ENCODE data around the gene RPTOR. TPM values are rescaled to one million over a fixed set of nuclear protein-coding genes. Genes with fewer than 3 reads are reported as not detected.

Gene RPTOR
- total and polyA plus RNA-seq, 2 donors (not counting 1 experiment from before 2014, with no cell fraction given): 6.7 to 22.8 TPM

DNA sequence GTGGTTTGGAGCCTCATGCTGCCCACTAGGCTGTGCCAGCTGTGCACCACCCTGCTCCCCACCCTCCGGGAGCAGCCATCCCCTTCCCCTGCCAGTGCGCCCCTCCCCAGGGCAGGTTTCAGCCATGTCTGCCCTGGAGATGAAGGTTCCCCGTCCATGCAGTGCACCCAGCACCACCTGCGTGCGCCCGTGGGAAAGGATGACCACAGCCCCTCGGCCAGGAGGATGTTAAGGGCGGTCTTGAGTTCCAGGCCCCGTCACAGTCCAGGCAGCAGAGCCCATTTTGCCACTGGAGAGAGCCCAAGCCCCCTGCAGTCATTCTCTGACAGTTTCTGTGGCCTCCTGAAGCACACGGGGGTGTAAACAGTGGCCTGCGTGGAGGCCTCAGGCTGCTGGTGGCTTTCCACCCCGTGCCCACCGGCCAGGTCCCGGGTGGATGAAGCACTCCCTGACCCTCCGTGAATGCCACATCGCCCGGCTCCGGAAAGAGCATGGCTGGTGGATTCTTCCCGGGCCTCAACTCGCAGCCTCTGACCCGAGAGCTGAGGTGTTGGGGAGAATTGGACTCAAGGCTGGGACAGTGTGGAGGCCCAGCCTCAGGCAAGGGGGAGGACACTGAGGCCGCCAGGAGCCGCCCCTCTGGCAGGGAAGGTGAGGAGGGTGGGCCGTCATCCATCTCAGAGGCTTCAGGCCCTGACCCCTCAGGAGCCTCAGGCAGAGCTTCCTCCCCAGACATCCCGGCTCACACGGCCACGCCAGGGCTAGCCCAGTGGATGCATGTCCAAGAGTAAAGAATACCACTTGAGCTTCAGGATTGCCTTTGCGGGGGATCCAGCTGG lies 377.3 kb downstream of the RPTOR start:
- TF ChIP-seq, protein P1, sequence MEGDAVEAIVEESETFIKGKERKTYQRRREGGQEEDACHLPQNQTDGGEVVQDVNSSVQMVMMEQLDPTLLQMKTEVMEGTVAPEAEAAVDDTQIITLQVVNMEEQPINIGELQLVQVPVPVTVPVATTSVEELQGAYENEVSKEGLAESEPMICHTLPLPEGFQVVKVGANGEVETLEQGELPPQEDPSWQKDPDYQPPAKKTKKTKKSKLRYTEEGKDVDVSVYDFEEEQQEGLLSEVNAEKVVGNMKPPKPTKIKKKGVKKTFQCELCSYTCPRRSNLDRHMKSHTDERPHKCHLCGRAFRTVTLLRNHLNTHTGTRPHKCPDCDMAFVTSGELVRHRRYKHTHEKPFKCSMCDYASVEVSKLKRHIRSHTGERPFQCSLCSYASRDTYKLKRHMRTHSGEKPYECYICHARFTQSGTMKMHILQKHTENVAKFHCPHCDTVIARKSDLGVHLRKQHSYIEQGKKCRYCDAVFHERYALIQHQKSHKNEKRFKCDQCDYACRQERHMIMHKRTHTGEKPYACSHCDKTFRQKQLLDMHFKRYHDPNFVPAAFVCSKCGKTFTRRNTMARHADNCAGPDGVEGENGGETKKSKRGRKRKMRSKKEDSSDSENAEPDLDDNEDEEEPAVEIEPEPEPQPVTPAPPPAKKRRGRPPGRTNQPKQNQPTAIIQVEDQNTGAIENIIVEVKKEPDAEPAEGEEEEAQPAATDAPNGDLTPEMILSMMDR (conservative IDR thresholded peaks at IDR 0.05 in 1 of 2, IDR thresholded peaks at IDR 0.05 in 1 of 2; ENCODE audit: low read depth in 1 of 2, low read length in 2 of 2): no peak
- H4K20me1 ChIP-seq (ENCODE audit: control insufficient read depth, extremely low read depth, insufficient read depth, low read length): no peaks in the 10 kb centered on the region
- no peaks in the 10 kb centered on the region for H3K79me2 ChIP-seq (ENCODE audit: control insufficient read depth, insufficient read depth, low read length)
- no peaks in the 10 kb centered on the region for H3K4me1 ChIP-seq (ENCODE audit: control insufficient read depth, extremely low read depth, insufficient read depth, low read length)
- H2AFZ ChIP-seq (ENCODE audit: low read length): no peak overlapping the region
- no peak overlapping the region for H3K4me2 ChIP-seq (ENCODE audit: extremely low read depth, insufficient read depth, low read length)
- H3K4me3 ChIP-seq (replicated peaks in 1 of 4; ENCODE audit: control extremely low read depth in 1 of 4, insufficient read depth in 1 of 4, low read depth in 3 of 4, low read length in 4 of 4): no peak overlapping the region
- no peaks in the 10 kb centered on the region for H3K9me3 ChIP-seq (ENCODE audit: control insufficient read depth, insufficient read depth, low read depth, low read length)
- no peak overlapping the region for H3K27ac ChIP-seq (ENCODE audit: insufficient read depth, low read length)
- no peak for DNase-seq (ENCODE audit: low read depth in 2 of 2)
- H3K9ac ChIP-seq (ENCODE audit: insufficient read depth, low read length): no peak overlapping the region
- peaks cover 8% of the 10 kb centered on the region for H3K36me3 ChIP-seq (ENCODE audit: control insufficient read depth, insufficient read depth, low read length)
- no peaks in the 10 kb centered on the region for H3K27me3 ChIP-seq (ENCODE audit: control insufficient read depth, insufficient read depth, low read length)

DNA sequence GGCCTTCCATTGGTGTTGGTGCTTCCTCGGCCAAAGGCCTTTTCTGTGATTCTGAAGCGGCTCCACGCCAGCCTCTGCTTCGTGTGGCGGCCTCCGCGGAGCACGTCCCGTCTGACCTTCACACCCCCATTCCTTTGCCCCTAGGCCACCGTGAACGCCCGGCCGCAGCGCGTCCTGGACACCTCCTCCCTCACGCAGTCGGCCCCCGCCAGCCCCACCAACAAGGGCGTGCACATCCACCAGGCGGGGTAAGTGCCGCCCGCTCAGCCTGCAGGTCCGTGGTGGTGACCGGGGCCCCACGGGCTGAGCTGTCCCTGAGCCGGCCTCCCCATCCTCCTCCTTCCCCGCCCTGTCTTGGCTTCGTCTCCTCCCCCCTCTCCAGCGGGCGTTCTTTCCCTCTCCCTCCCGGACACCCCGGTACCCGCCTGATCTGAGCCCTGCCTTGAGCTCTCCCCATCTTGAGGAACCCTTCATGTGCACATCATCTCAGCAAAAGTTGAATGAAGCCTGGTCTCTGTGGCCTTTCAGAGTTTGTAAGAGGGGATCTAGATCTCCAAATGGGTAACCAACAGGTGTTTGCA lies 378.0 kb downstream of the RPTOR start:
- TF ChIP-seq EZH2 (IDR thresholded peaks at IDR 0.05; ENCODE audit: low read length, missing control alignments): no peak
- TF ChIP-seq, protein P1 (conservative IDR thresholded peaks at IDR 0.05 in 1 of 2, IDR thresholded peaks at IDR 0.05 in 1 of 2; ENCODE audit: low read depth in 1 of 2, low read length in 2 of 2): no peak
- no peak overlapping the region for H3K4me2 ChIP-seq (ENCODE audit: extremely low read depth, insufficient read depth, low read length)
- H3K79me2 ChIP-seq (ENCODE audit: control insufficient read depth, insufficient read depth, low read length): no peaks in the 10 kb centered on the region
- no peak overlapping the region for H3K4me3 ChIP-seq (replicated peaks in 1 of 4; ENCODE audit: control extremely low read depth in 1 of 4, insufficient read depth in 1 of 4, low read depth in 3 of 4, low read length in 4 of 4)
- no peak for DNase-seq (ENCODE audit: low read depth in 2 of 2)
- H4K20me1 ChIP-seq (ENCODE audit: control insufficient read depth, extremely low read depth, insufficient read depth, low read length): no peaks in the 10 kb centered on the region
- no peak overlapping the region for H3K9ac ChIP-seq (ENCODE audit: insufficient read depth, low read length)
- no peaks in the 10 kb centered on the region for H3K27me3 ChIP-seq (ENCODE audit: control insufficient read depth, insufficient read depth, low read length)
- H2AFZ ChIP-seq (ENCODE audit: low read length): no peak overlapping the region
- H3K27ac ChIP-seq (ENCODE audit: insufficient read depth, low read length): no peak overlapping the region
- H3K36me3 ChIP-seq (ENCODE audit: control insufficient read depth, insufficient read depth, low read length): peaks cover 8% of the 10 kb centered on the region
- no peaks in the 10 kb centered on the region for H3K4me1 ChIP-seq (ENCODE audit: control insufficient read depth, extremely low read depth, insufficient read depth, low read length)
- H3K9me3 ChIP-seq (ENCODE audit: control insufficient read depth, insufficient read depth, low read depth, low read length): no peaks in the 10 kb centered on the region

DNA sequence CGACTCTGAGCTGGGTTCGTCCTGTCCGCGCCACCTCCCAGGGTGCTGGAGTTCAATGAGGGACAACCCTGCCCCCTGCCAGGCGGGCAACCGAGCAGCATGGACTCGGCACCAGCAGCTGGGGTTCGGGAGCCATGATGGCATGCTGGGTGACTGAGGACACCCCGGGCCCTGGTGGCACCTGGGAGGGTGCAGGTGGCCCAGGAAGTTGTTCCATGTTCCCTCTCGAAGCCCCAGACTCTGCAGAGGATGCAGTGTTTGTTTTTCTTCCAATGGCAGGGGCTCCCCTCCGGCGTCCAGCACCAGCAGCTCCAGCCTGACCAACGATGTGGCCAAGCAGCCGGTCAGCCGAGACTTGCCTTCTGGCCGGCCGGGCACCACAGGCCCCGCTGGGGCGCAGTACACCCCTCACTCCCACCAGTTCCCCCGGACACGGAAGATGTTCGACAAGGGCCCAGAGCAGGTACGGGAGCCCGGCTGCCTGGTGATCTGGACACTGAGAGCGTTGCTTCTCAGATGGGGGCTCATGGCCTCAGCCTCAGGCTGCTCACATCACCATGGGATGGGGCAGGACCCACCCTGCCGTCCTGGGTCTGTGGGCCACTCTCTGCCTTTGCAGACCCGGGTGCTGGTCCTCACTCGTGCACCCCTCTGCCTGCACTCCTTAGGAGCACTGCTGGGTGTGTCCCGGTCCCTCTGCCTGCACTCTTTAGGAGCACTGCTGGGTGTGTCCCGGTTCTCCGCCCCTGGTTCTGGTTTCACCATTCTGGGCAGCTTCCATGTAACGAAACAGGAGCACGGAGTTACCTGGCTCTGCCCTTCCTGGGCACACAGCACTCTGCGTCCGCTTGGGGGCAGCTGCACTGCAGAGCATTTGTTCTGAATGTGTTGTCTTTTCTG lies 378.8 kb downstream of the RPTOR start:
- DNase-seq (ENCODE audit: low read depth in 2 of 2): no peak
- H3K27ac ChIP-seq (ENCODE audit: insufficient read depth, low read length): no peak overlapping the region
- peaks cover 8% of the 10 kb centered on the region for H3K36me3 ChIP-seq (ENCODE audit: control insufficient read depth, insufficient read depth, low read length)
- H3K27me3 ChIP-seq (ENCODE audit: control insufficient read depth, insufficient read depth, low read length): no peaks in the 10 kb centered on the region
- no peak overlapping the region for H3K9ac ChIP-seq (ENCODE audit: insufficient read depth, low read length)
- no peak overlapping the region for H3K4me3 ChIP-seq (replicated peaks in 1 of 4; ENCODE audit: control extremely low read depth in 1 of 4, insufficient read depth in 1 of 4, low read depth in 3 of 4, low read length in 4 of 4)
- TF ChIP-seq EZH2 (IDR thresholded peaks at IDR 0.05; ENCODE audit: low read length, missing control alignments): no peak
- TF ChIP-seq, protein P1 (conservative IDR thresholded peaks at IDR 0.05 in 1 of 2, IDR thresholded peaks at IDR 0.05 in 1 of 2; ENCODE audit: low read depth in 1 of 2, low read length in 2 of 2): no peak
- H3K9me3 ChIP-seq (ENCODE audit: control insufficient read depth, insufficient read depth, low read depth, low read length): no peaks in the 10 kb centered on the region
- no peak overlapping the region for H2AFZ ChIP-seq (ENCODE audit: low read length)
- no peak overlapping the region for H3K4me2 ChIP-seq (ENCODE audit: extremely low read depth, insufficient read depth, low read length)
- H3K79me2 ChIP-seq (ENCODE audit: control insufficient read depth, insufficient read depth, low read length): no peaks in the 10 kb centered on the region
- no peaks in the 10 kb centered on the region for H3K4me1 ChIP-seq (ENCODE audit: control insufficient read depth, extremely low read depth, insufficient read depth, low read length)
- no peaks in the 10 kb centered on the region for H4K20me1 ChIP-seq (ENCODE audit: control insufficient read depth, extremely low read depth, insufficient read depth, low read length)
